Esophagus (tissue), 2 donors: ENCODE data around the gene CNST. TPM values are rescaled to one million over a fixed set of nuclear protein-coding genes. Genes with fewer than 3 reads are reported as not detected.

ENCODE experiments used
- H3K27ac ChIP-seq, 2 donors: one replicate each; pipeline ENCODE4 v1.5.1; 2013; ENCODE audit warnings: low read depth in 2 of 2, mild to moderate bottlenecking in 2 of 2, inconsistent platforms in 1 of 2, low read length in 1 of 2, moderate library complexity in 1 of 2
- H3K27me3 ChIP-seq, 2 donors: one replicate each; pipeline ENCODE4 v1.6.1; 2013; ENCODE audit warnings: low read length in 2 of 2, control low read depth in 1 of 2, mild to moderate bottlenecking in 1 of 2; ENCODE audit not compliant: insufficient read depth in 2 of 2, control insufficient read depth in 1 of 2
- H3K36me3 ChIP-seq, 2 donors: one replicate each; pipeline ENCODE4 v1.6.1; 2013; ENCODE audit warnings: low read length in 1 of 2; ENCODE audit not compliant: control insufficient read depth in 2 of 2, insufficient read depth in 2 of 2
- H3K4me1 ChIP-seq, 2 donors: one replicate each; pipeline ENCODE4 v1.6.1; 2013; ENCODE audit warnings: low read length in 1 of 2; ENCODE audit not compliant: control insufficient read depth in 2 of 2, insufficient read depth in 2 of 2
- H3K4me3 ChIP-seq, 2 donors: one replicate each; pipeline ENCODE4 v1.5.1; 2013; ENCODE audit warnings: low read length in 2 of 2, mild to moderate bottlenecking in 2 of 2, low read depth in 1 of 2, moderate library complexity in 1 of 2
- H3K9me3 ChIP-seq, 2 donors: one replicate each; pipeline ENCODE4 v1.6.1; 2013; ENCODE audit warnings: mild to moderate bottlenecking in 2 of 2, low read depth in 1 of 2, low read length in 1 of 2, moderate library complexity in 1 of 2; ENCODE audit not compliant: control insufficient read depth in 2 of 2, insufficient read depth in 1 of 2
- WGBS, 2 donors: extraction: QIAGEN DNeasy Blood & Tissue Kit; methylation state at CpG; one replicate each; pipeline ENCODE4 v1.1.7; 2013; 5-methylcytosine and 5-hydroxymethylcytosine counted together
- polyA plus RNA-seq, 2 donors: library from polyadenylated mRNA; stranded (reverse); fragments of 200-250 nt; gene quantifications; one replicate each; pipeline ENCODE4 v1.2.3, GENCODE V29; 2013
- donor health status: healthy with polysubstance abuse.
- donor health status: Bipolar disorder and iron deficiency.

The CNST gene
- polyA plus RNA-seq, 2 donors = 7.5 to 12.2 TPM

- no peak overlapping the region for H3K27ac ChIP-seq
- no peaks in the 10 kb centered on the region for H3K9me3 ChIP-seq
- no peaks in the 10 kb centered on the region for H3K36me3 ChIP-seq
- H3K4me3 ChIP-seq = no peak overlapping the region
- H3K4me1 ChIP-seq = no peaks in the 10 kb centered on the region
- no peaks in the 10 kb centered on the region for H3K27me3 ChIP-seq
- 67 to 80% methylated on average over 2 of the region's 2 CpGs for WGBS, 2 donors
These were observed 111.6 kb downstream of the CNST start for GRCh38 chr1:246677842-246678241.

GRCh38 chr1:246678816-246679793, 112.8 kb downstream of the CNST start:
- Histone ChIP-seq H3K27ac (no peak overlapping the region), H3K9me3 (no peaks in the 10 kb centered on the region), H3K4me1 (no peaks in the 10 kb centered on the region), H3K27me3 (no peaks in the 10 kb centered on the region), H3K4me3 (no peak overlapping the region), H3K36me3 (no peaks in the 10 kb centered on the region)
- WGBS, 2 donors = 74 to 75% methylated on average over 18 of the region's 18 CpGs

GRCh38 chr1:246679794-246680177, 113.5 kb downstream of the CNST start:
- H3K9me3 ChIP-seq = no peaks in the 10 kb centered on the region
- no peak overlapping the region for H3K27ac ChIP-seq
- no peaks in the 10 kb centered on the region for H3K36me3 ChIP-seq
- no peaks in the 10 kb centered on the region for H3K27me3 ChIP-seq
- no peak overlapping the region for H3K4me3 ChIP-seq
- WGBS, 2 donors = 35 to 62% methylated on average over 1 of the region's 1 CpG
- no peaks in the 10 kb centered on the region for H3K4me1 ChIP-seq

- Histone ChIP-seq H3K27me3 (no peaks in the 10 kb centered on the region), H3K36me3 (no peaks in the 10 kb centered on the region), H3K9me3 (no peaks in the 10 kb centered on the region), H3K4me1 (no peaks in the 10 kb centered on the region), H3K4me3 (no peak overlapping the region), H3K27ac (no peak overlapping the region)
- WGBS, 2 donors = 72 to 75% methylated on average over 8 of the region's 8 CpGs
These were observed 113.9 kb downstream of the CNST start for GRCh38 chr1:246680190-246680589.

- no peak overlapping the region for H3K4me3 ChIP-seq
- WGBS, 2 donors = 72 to 75% methylated on average over 10 of the region's 10 CpGs
- no peaks in the 10 kb centered on the region for H3K4me1 ChIP-seq
- no peak overlapping the region for H3K27ac ChIP-seq
- H3K36me3 ChIP-seq = no peaks in the 10 kb centered on the region
- no peaks in the 10 kb centered on the region for H3K27me3 ChIP-seq
- no peaks in the 10 kb centered on the region for H3K9me3 ChIP-seq
These were observed 114.5 kb downstream of the CNST start for GRCh38 chr1:246680696-246681130.

GRCh38 chr1:246681900-246682895, 115.9 kb downstream of the CNST start:
- H3K27ac ChIP-seq = no peak overlapping the region
- no peaks in the 10 kb centered on the region for H3K4me1 ChIP-seq
- no peaks in the 10 kb centered on the region for H3K9me3 ChIP-seq
- H3K36me3 ChIP-seq = no peaks in the 10 kb centered on the region
- no peaks in the 10 kb centered on the region for H3K27me3 ChIP-seq
- 69 to 75% methylated on average over 15 of the region's 15 CpGs for WGBS, 2 donors
- no peak overlapping the region for H3K4me3 ChIP-seq

- H3K4me3 ChIP-seq = no peak overlapping the region
- no peaks in the 10 kb centered on the region for H3K9me3 ChIP-seq
- no peaks in the 10 kb centered on the region for H3K4me1 ChIP-seq
- H3K27ac ChIP-seq = no peak overlapping the region
- 94 to 97% methylated on average over 9 of the region's 9 CpGs for WGBS, 2 donors
- no peaks in the 10 kb centered on the region for H3K27me3 ChIP-seq
- H3K36me3 ChIP-seq = no peaks in the 10 kb centered on the region
These were observed 117.3 kb downstream of the CNST start for GRCh38 chr1:246683521-246683920.

GRCh38 chr1:246687002-246687401, 120.7 kb downstream of the CNST start:
- Histone ChIP-seq H3K27me3 (no peaks in the 10 kb centered on the region), H3K9me3 (no peaks in the 10 kb centered on the region), H3K36me3 (no peaks in the 10 kb centered on the region), H3K4me3 (no peak overlapping the region), H3K27ac (no peak overlapping the region), H3K4me1 (peaks cover 0 to 3% of the 10 kb centered on the region in 2 donors)
- WGBS, 2 donors = 82 to 84% methylated on average over 14 of the region's 14 CpGs

GRCh38 chr1:246689409-246690008, 123.3 kb downstream of the CNST start:
- no peaks in the 10 kb centered on the region for H3K9me3 ChIP-seq
- H3K36me3 ChIP-seq = no peaks in the 10 kb centered on the region
- peak overlapping the region; percentile 3 to 13 for H3K4me3 ChIP-seq
- peaks cover 0 to 5% of the 10 kb centered on the region in 2 donors for H3K4me1 ChIP-seq
- H3K27me3 ChIP-seq = no peaks in the 10 kb centered on the region
- WGBS, 2 donors = 9 to 10% methylated on average over 16 of the region's 16 CpGs
- H3K27ac ChIP-seq = peak overlapping the region in 1 of 2 donors; percentile 10
